Suprapubic skin (tissue), 4 donors: Measurements from ENCODE around the gene STAC2.

Experiments used
- CTCF ChIP-seq, 2 donors: fragments of 200-600 bp in 1 of 2; fragments of 450-650 bp in 1 of 2; sonication (generic) in 1 of 2; IDR thresholded peaks; one replicate each; pipeline ENCODE4 v1.5.1; 2016 to 2019; ENCODE audit warnings: antibody characterized with exemption in 2 of 2, mild to moderate bottlenecking in 1 of 2, moderate library complexity in 1 of 2
- EP300 ChIP-seq: sonication (generic); formaldehyde crosslinking; IDR thresholded peaks from one replicate; pipeline ENCODE4 v1.6.1; 2017; ENCODE audit warnings: antibody characterized with exemption
- POLR2A ChIP-seq, 2 donors: fragments of 450-650 bp; IDR thresholded peaks; one replicate each; pipeline ENCODE4 v1.6.1; 2017; ENCODE audit warnings: antibody characterized with exemption in 2 of 2, mild to moderate bottlenecking in 2 of 2, moderate library complexity in 2 of 2
- POLR2AphosphoS5 ChIP-seq, 3 donors: sonication (generic); formaldehyde crosslinking; IDR thresholded peaks; one replicate each; pipeline ENCODE4 v1.6.1; 2017; ENCODE audit warnings: antibody characterized with exemption in 3 of 3

GRCh38 chr17:39217734-39218369, 7.9 kb downstream of the STAC2 start:
- TF ChIP-seq CTCF (IDR thresholded peaks at IDR 0.05) = no peak
- TF ChIP-seq POLR2AphosphoS5 (IDR thresholded peaks at IDR 0.05) = no peak
- no peak for TF ChIP-seq POLR2A (IDR thresholded peaks at IDR 0.05)
- no peak for TF ChIP-seq EP300
